Kidney (tissue), 14 donors: ENCODE data around the gene CDCP2. TPM values are rescaled to one million over a fixed set of nuclear protein-coding genes. Genes with fewer than 3 reads are reported as not detected.

Experiments used
- DNase-seq, 5 donors: peaks; one replicate each; pipeline ENCODE4 v3.0.0-alpha.2; 2013 to 2020
- FAIRE-seq: peaks from 2 replicates; lab custom pipeline; 2012; peaks lifted over from hg19 to GRCh38; lab: Jason Lieb, UNC
- H3K27ac ChIP-seq, 2 donors: one replicate each; pipeline ENCODE4 v1.7.0; 2013; ENCODE audit warnings: low read depth in 2 of 2, low read length in 2 of 2, inconsistent platforms in 1 of 2
- H3K27me3 ChIP-seq: one replicate; pipeline ENCODE4 v1.7.1; 2013; ENCODE audit warnings: low read length, inconsistent platforms; ENCODE audit not compliant: control insufficient read depth, insufficient read depth
- H3K36me3 ChIP-seq, 3 donors: one replicate each; pipeline versions ENCODE4 v1.7.0 to v1.7.1; 2013; ENCODE audit warnings: low read length in 3 of 3, control low read depth in 1 of 3, inconsistent platforms in 1 of 3; ENCODE audit not compliant: insufficient read depth in 3 of 3, control insufficient read depth in 2 of 3
- H3K4me1 ChIP-seq, 3 donors: one replicate each; pipeline versions ENCODE4 v1.7.0 to v1.7.1; 2013; ENCODE audit warnings: low read length in 3 of 3, inconsistent platforms in 1 of 3, low read depth in 1 of 3; ENCODE audit not compliant: control insufficient read depth in 2 of 3, insufficient read depth in 2 of 3
- H3K4me3 ChIP-seq, 3 donors: one replicate each; pipeline versions ENCODE4 v1.7.0 to v1.8.1; 2013; ENCODE audit warnings: low read length in 3 of 3, control low read depth in 1 of 3, inconsistent platforms in 1 of 3
- H3K9ac ChIP-seq, 3 donors: one replicate each; pipeline versions ENCODE4 v1.7.0 to v1.7.1; 2013; ENCODE audit warnings: low read length in 3 of 3, control low read depth in 1 of 3, inconsistent platforms in 1 of 3
- H3K9me3 ChIP-seq, 3 donors: one replicate each; pipeline versions ENCODE4 v1.7.0 to v1.7.1; 2013; ENCODE audit warnings: low read length in 3 of 3, control low read depth in 1 of 3, inconsistent platforms in 1 of 3; ENCODE audit not compliant: control insufficient read depth in 2 of 3, insufficient read depth in 1 of 3
- intact Hi-C: fragments of 100-400 bp; cut with DNase I; formaldehyde crosslinking; loops from one replicate; pipeline ENCODE4 v1.11.1; 2022
- polyA plus RNA-seq: library from polyadenylated mRNA; stranded (reverse); fragments of 350-450 nt; fragmentation: Illumina TruSeq; extraction: RNeasy Lipid Tissue Mini Kit (QIAGEN cat#74804); gene quantifications from one replicate; pipeline ENCODE4 v1.2.3, GENCODE V29; 2014; ENCODE audit warnings: low read depth, low replicate concordance; ENCODE audit not compliant: insufficient read depth
- total RNA-seq: library from RNA; stranded (reverse); fragmentation: NEBNext Ultra II Directional; extraction: Animal tissue kit (Norgen Biotek cat#: 25700); gene quantifications from one replicate; pipeline ENCODE4 v1.2.1, GENCODE V29; 2021
- TF ChIP-seq, protein P1 (sequence below): IDR thresholded peaks from 3 replicates; pipeline ENCODE4 v1.5.1; 2012; ENCODE audit warnings: mild to moderate bottlenecking, moderate library complexity, borderline replicate concordance; ENCODE audit not compliant: insufficient read depth; ENCODE audit errors: extremely low read depth
- donor health status: control.
- donor health status: control.
- donor health status: control.
- donor health status: control.
- donor health status: control.
- donor health status: DM: yes; HTN: yes; CAD: no.
- donor health status: Normal renal cell carcinoma (clear cell type).

Gene CDCP2
- total and polyA plus RNA-seq, 2 donors from 2014 or later, result 0.54 TPM; not detected in 1

DNA sequence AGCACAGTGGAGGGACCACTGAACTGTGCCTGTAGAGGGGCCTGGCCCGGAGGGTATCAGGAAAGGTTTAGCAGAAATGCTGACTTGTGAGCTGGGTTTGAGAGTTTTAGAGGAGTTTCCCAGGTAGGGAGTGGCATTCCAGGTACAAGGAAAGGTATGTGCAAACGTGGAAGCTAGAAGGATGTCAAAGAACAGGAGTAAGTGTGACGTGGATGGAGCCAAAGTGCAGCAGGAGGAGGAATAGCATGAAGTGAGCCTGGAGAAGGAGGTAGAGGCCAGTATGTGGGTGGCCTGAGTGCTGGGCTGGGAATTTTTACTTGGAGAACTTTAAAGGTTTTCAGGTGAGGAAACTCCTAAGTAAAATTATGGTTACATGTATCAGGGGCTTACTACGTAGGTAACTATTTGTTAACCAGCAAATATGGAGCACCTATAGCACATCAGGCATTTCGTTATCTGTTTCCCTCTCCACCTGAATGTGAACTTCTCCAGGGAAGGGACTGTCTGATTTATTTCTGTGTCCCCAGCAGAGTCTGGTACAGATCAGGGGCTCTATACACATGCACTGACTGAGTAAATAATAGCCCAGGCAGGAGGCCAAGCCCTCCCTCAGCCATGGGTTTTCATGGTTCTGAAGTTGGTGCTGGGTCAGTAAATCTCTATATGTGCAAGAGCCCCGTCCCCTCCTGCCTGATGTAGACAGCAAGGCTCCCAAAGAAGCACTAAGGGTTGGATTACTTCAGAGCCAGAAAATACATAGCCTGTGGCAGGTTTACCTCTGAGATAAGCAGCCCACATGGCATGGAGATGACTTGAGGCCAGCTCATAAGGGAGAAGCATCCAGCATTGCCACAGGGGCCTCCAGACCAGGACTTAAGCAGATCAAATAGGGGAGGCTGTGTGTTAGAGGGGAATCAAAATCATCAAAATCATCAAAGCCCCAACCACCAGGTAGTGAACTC is 43.4 kb downstream of the CDCP2 start:
- Histone ChIP-seq H3K4me3 (no peak overlapping the region), H3K36me3 (no peaks in the 10 kb centered on the region), H3K4me1 (peaks cover 0 to 4% (median 0%) of the 10 kb centered on the region in 3 donors), H3K9ac (no peak overlapping the region), H3K27ac (no peak overlapping the region), H3K9me3 (no peaks in the 10 kb centered on the region), H3K27me3 (no peaks in the 10 kb centered on the region)
- intact Hi-C loops, result no loop called here
- TF ChIP-seq, protein P1, sequence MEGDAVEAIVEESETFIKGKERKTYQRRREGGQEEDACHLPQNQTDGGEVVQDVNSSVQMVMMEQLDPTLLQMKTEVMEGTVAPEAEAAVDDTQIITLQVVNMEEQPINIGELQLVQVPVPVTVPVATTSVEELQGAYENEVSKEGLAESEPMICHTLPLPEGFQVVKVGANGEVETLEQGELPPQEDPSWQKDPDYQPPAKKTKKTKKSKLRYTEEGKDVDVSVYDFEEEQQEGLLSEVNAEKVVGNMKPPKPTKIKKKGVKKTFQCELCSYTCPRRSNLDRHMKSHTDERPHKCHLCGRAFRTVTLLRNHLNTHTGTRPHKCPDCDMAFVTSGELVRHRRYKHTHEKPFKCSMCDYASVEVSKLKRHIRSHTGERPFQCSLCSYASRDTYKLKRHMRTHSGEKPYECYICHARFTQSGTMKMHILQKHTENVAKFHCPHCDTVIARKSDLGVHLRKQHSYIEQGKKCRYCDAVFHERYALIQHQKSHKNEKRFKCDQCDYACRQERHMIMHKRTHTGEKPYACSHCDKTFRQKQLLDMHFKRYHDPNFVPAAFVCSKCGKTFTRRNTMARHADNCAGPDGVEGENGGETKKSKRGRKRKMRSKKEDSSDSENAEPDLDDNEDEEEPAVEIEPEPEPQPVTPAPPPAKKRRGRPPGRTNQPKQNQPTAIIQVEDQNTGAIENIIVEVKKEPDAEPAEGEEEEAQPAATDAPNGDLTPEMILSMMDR, result no peak
- DNase-seq (no peak), FAIRE-seq (no peak)

DNA sequence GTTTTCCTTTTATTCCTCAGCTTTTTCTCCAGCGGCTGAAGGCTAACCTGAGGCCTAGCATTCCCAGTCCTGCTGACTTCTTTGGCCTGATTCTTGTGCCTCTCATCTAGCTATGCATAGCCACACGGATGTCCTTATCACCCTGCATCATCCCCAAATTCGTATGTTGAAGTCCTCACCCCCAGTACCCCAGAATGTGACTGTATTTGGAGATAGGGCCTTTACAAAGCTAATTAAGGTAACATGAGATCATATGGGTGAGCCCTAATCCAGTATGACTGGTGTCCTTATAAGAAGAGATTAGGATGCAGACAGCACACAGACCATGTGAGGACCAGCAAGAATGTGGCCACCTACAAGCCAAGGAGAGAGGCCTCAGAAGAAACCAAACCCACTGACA is 44.6 kb downstream of the CDCP2 start:
- DNase-seq (no peak), FAIRE-seq (no peak)
- H3K9me3 ChIP-seq, result no peaks in the 10 kb centered on the region
- no peaks in the 10 kb centered on the region for H3K36me3 ChIP-seq
- H3K9ac ChIP-seq, result no peak overlapping the region
- H3K4me1 ChIP-seq, result peaks cover 0 to 3% (median 0%) of the 10 kb centered on the region in 3 donors
- no peaks in the 10 kb centered on the region for H3K27me3 ChIP-seq
- H3K27ac ChIP-seq, result no peak overlapping the region
- intact Hi-C loops, result no loop called here
- TF ChIP-seq, protein P1, result no peak
- no peak overlapping the region for H3K4me3 ChIP-seq

DNA sequence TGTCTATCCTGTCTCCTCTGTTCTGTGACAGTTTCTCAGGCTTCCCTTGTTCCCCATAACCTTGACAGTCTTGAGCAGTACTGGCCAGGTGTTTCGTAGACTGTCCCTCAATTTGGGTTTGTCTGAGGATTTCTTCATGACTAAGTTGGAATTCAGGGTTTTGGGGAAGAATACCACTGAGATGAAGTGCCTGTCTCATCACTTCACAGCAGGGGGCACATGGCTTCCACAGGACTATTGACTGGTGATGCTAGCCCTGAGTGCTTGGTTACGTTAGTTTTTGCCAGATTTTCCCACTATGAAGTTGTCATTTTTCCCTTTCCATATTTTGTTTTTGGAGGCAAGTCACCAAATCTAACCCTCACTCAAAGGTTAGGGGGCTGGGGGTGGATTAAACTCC is 45.7 kb downstream of the CDCP2 start:
- Histone ChIP-seq H3K9ac (no peak overlapping the region), H3K4me3 (no peak overlapping the region), H3K27ac (no peak overlapping the region), H3K4me1 (no peaks in the 10 kb centered on the region), H3K27me3 (no peaks in the 10 kb centered on the region), H3K36me3 (no peaks in the 10 kb centered on the region), H3K9me3 (no peaks in the 10 kb centered on the region)
- FAIRE-seq (no peak), DNase-seq (no peak)
- intact Hi-C loops, result no loop called here
- TF ChIP-seq, protein P1, result no peak
